Raji (cell line): ENCODE data around the gene DMRT3.

Experiments used
- POLR2A ChIP-seq: IDR thresholded peaks from 2 replicates; pipeline ENCODE4 v1.6.1; 2011; ENCODE audit warnings: low read depth, low read length, control low read depth; ENCODE audit not compliant: insufficient read depth

DMRT3 gene

GRCh38 chr9:976943-977837 is 735 bp downstream of the DMRT3 start:
- TF ChIP-seq POLR2A, result no peak

GRCh38 chr9:977838-978830 is 1.7 kb downstream of the DMRT3 start:
- TF ChIP-seq POLR2A, result no peak

- TF ChIP-seq POLR2A, result no peak
Observed at GRCh38 chr9:979983-980382, 3.5 kb downstream of the DMRT3 start.

- no peak for TF ChIP-seq POLR2A
Observed at GRCh38 chr9:980640-981039, 4.2 kb downstream of the DMRT3 start.

GRCh38 chr9:981491-981898 is 5.0 kb downstream of the DMRT3 start:
- TF ChIP-seq POLR2A, result no peak

GRCh38 chr9:982394-983230 is 6.2 kb downstream of the DMRT3 start:
- TF ChIP-seq POLR2A, result no peak

- TF ChIP-seq POLR2A, result no peak
Observed at GRCh38 chr9:994005-994404, 17.6 kb downstream of the DMRT3 start.

- TF ChIP-seq POLR2A, result no peak
Observed at GRCh38 chr9:995192-995591, 18.7 kb downstream of the DMRT3 start.

- TF ChIP-seq POLR2A, result no peak
Observed at GRCh38 chr9:995781-996180, 19.3 kb downstream of the DMRT3 start.

GRCh38 chr9:1001838-1002237 is 25.4 kb downstream of the DMRT3 start:
- TF ChIP-seq POLR2A, result no peak

- no peak for TF ChIP-seq POLR2A
Observed at GRCh38 chr9:1002678-1003077, 26.2 kb downstream of the DMRT3 start.

- TF ChIP-seq POLR2A, result no peak
Observed at GRCh38 chr9:1005043-1005667, 28.7 kb downstream of the DMRT3 start.

- TF ChIP-seq POLR2A, result no peak
Observed at GRCh38 chr9:1007312-1007711, 30.9 kb downstream of the DMRT3 start.

GRCh38 chr9:1008216-1008615 is 31.8 kb downstream of the DMRT3 start:
- no peak for TF ChIP-seq POLR2A
